Osteoblast (primary cell): ENCODE measurements around the gene FRAS1. TPM values are rescaled to one million over a fixed set of nuclear protein-coding genes. Genes with fewer than 3 reads are reported as not detected.

ENCODE experiments used
- DNase-seq: peaks from one replicate; pipeline ENCODE4 v3.0.0; 2011; ENCODE audit warnings: low spot score, mixed read lengths; ENCODE audit not compliant: insufficient read length; ENCODE audit errors: missing footprints
- H2AFZ ChIP-seq: 2 replicates; pipeline ENCODE4 v1.6.0; 2011; ENCODE audit warnings: mild to moderate bottlenecking, low read length
- H3K27ac ChIP-seq: 2 replicates; pipeline ENCODE4 v1.5.1; 2011; ENCODE audit warnings: mild to moderate bottlenecking, low read depth, low read length, moderate library complexity
- H3K27me3 ChIP-seq: 2 replicates; pipeline ENCODE4 v1.6.0; 2012; ENCODE audit warnings: mild to moderate bottlenecking, control low read depth, inconsistent platforms, low read length, moderate library complexity; ENCODE audit not compliant: insufficient read depth
- H3K36me3 ChIP-seq: 2 replicates; pipeline ENCODE4 v1.5.1; 2011; ENCODE audit warnings: mild to moderate bottlenecking, low read length, control low read depth, moderate library complexity; ENCODE audit not compliant: insufficient read depth
- H3K4me1 ChIP-seq: 2 replicates; pipeline ENCODE4 v1.5.1; 2011; ENCODE audit warnings: mild to moderate bottlenecking, low read length, control low read depth, moderate library complexity; ENCODE audit not compliant: insufficient read depth
- H3K4me2 ChIP-seq: 2 replicates; pipeline ENCODE4 v1.6.0; 2011; ENCODE audit warnings: mild to moderate bottlenecking, low read length; ENCODE audit not compliant: insufficient read depth
- H3K4me3 ChIP-seq: fragments of 200-600 bp; sonication (generic); 3 replicates; pipeline ENCODE4 v1.5.1; 2012; ENCODE audit warnings: mild to moderate bottlenecking, low read length, inconsistent platforms; ENCODE audit not compliant: insufficient read depth
- H3K79me2 ChIP-seq: 2 replicates; pipeline ENCODE4 v1.6.0; 2012; ENCODE audit warnings: mild to moderate bottlenecking, low read length, control low read depth, inconsistent platforms; ENCODE audit not compliant: insufficient read depth
- H3K9me3 ChIP-seq: 2 replicates; pipeline ENCODE4 v1.5.1; 2011; ENCODE audit warnings: low read depth, low read length, control low read depth
- H4K20me1 ChIP-seq: 2 replicates; pipeline ENCODE4 v1.6.0; 2012; ENCODE audit warnings: mild to moderate bottlenecking, low read length, control low read depth; ENCODE audit not compliant: insufficient read depth
- CTCF ChIP-seq: IDR thresholded peaks from 2 replicates; pipeline ENCODE4 v1.5.1; 2011; ENCODE audit warnings: mild to moderate bottlenecking, low read depth, low read length, moderate library complexity; ENCODE audit errors: extremely low read depth
- total RNA-seq: library from RNA; depleted of rRNA; stranded (reverse); fragments of >200 nt; gene quantifications from 2 replicates; pipeline ENCODE4 v1.2.3, GENCODE V29; 2012

The FRAS1 gene
- total RNA-seq, 1 donor = 5.1 TPM

- no peaks in the 10 kb centered on the region for H3K9me3 ChIP-seq
- H3K4me2 ChIP-seq = no peak overlapping the region
These were observed 394.3 kb downstream of the FRAS1 start for GRCh38 chr4:78451407-78451806.

DNA sequence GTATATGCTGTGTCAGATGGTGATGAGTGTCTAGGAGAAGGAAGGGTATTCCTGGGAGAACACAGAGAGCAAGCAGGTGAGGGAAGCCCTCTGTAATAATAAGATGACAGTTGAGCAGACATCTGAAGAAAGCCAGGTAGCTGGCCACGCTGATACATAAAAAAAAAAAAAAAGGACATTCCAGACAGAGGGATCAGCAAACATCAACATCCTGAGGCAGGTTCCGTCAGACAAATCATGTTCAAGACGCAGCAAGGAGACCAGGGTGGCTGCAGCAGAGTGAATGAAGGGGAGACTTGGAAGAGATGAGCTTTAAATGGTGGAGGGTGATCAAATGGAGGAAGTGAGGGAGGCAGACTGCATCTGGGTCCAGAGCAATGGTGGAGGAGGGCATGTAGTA, 396.9 kb downstream of the FRAS1 start:
- Histone ChIP-seq H3K9me3 (no peaks in the 10 kb centered on the region), H2AFZ (no peak overlapping the region)

More at GRCh38 chr4:78451407-78451806, 394.3 kb downstream of the FRAS1 start:
- Histone ChIP-seq H4K20me1 (no peaks in the 10 kb centered on the region), H3K79me2 (no peaks in the 10 kb centered on the region), H3K27ac (no peak overlapping the region), H3K4me1 (no peaks in the 10 kb centered on the region), H3K36me3 (no peaks in the 10 kb centered on the region), H3K27me3 (peaks cover 2% of the 10 kb centered on the region), H2AFZ (no peak overlapping the region), H3K4me3 (no peak overlapping the region)
- TF ChIP-seq CTCF = no peak
- no peak for DNase-seq

GRCh38 chr4:78457751-78458150, 400.6 kb downstream of the FRAS1 start:
- TF ChIP-seq CTCF = no peak
- Histone ChIP-seq H3K27me3 (no peaks in the 10 kb centered on the region), H4K20me1 (no peaks in the 10 kb centered on the region), H3K4me3 (no peak overlapping the region), H3K9me3 (no peaks in the 10 kb centered on the region), H3K36me3 (no peaks in the 10 kb centered on the region), H3K27ac (no peak overlapping the region), H3K4me2 (no peak overlapping the region), H3K79me2 (no peaks in the 10 kb centered on the region), H3K4me1 (no peaks in the 10 kb centered on the region), H2AFZ (no peak overlapping the region)
- no peak for DNase-seq

More for the DNA sequence above, 396.9 kb downstream of the FRAS1 start:
- no peak for TF ChIP-seq CTCF
- H4K20me1 ChIP-seq = no peaks in the 10 kb centered on the region
- H3K79me2 ChIP-seq = no peaks in the 10 kb centered on the region
- H3K4me1 ChIP-seq = no peaks in the 10 kb centered on the region
- no peak overlapping the region for H3K4me3 ChIP-seq
- H3K4me2 ChIP-seq = no peak overlapping the region
- H3K27ac ChIP-seq = no peak overlapping the region
- H3K36me3 ChIP-seq = no peaks in the 10 kb centered on the region
- H3K27me3 ChIP-seq = no peaks in the 10 kb centered on the region
- DNase-seq = no peak

GRCh38 chr4:78459327-78459726, 402.2 kb downstream of the FRAS1 start:
- no peak for TF ChIP-seq CTCF
- Histone ChIP-seq H3K36me3 (no peaks in the 10 kb centered on the region), H4K20me1 (no peaks in the 10 kb centered on the region), H2AFZ (no peak overlapping the region), H3K4me1 (no peaks in the 10 kb centered on the region), H3K9me3 (no peaks in the 10 kb centered on the region), H3K27me3 (no peaks in the 10 kb centered on the region), H3K27ac (no peak overlapping the region), H3K4me2 (no peak overlapping the region), H3K4me3 (no peak overlapping the region), H3K79me2 (no peaks in the 10 kb centered on the region)
- DNase-seq = no peak
